GM12874 (cell line): ENCODE results near the gene BCO1.

Experiments
- CTCF ChIP-seq: IDR thresholded peaks from 2 replicates; pipeline ENCODE4 v1.5.1; 2011; ENCODE audit warnings: low read depth, mild to moderate bottlenecking, control low read depth, low read length, moderate library complexity; ENCODE audit not compliant: insufficient read depth

The BCO1 gene

GRCh38 chr16:81238296-81239011, at the start of gene BCO1:
TSS of gene BCO1 (plus strand) at chr16:81238689. CDS start at chr16:81238909, 220 bp downstream.
- no peak for TF ChIP-seq CTCF

- no peak for TF ChIP-seq CTCF
Observed at GRCh38 chr16:81189100-81189664, 49.3 kb upstream of the BCO1 start.

- no peak for TF ChIP-seq CTCF
Observed at GRCh38 chr16:81190667-81191066, 47.8 kb upstream of the BCO1 start.

- no peak for TF ChIP-seq CTCF
Observed at GRCh38 chr16:81195885-81196534, 42.5 kb upstream of the BCO1 start.

GRCh38 chr16:81198635-81199034, 39.9 kb upstream of the BCO1 start:
- TF ChIP-seq CTCF, result no peak

- TF ChIP-seq CTCF, result no peak
Observed at GRCh38 chr16:81201267-81201666, 37.2 kb upstream of the BCO1 start.

- peak; percentile 66 for TF ChIP-seq CTCF
Observed at GRCh38 chr16:81204798-81205680, 33.5 kb upstream of the BCO1 start.
